Measurements from ENCODE around the gene ATE1.

GRCh38 chr10:121708728-121709674 is 218.8 kb downstream of the ATE1 start:
- no peak for TF ChIP-seq POLR2A (IDR thresholded peaks at IDR 0.05)
- TF ChIP-seq POLR2AphosphoS5 (IDR thresholded peaks at IDR 0.05): no peak

Measured in sigmoid colon (tissue), 4 donors.